H9 (cell line): ENCODE measurements around the gene JARID2. TPM values are rescaled to one million over a fixed set of nuclear protein-coding genes. Genes with fewer than 3 reads are reported as not detected.

Source experiments
- DNase-seq: peaks from one replicate; pipeline ENCODE4 v3.0.0-alpha.2; 2017
- H2AFZ ChIP-seq: one replicate; pipeline ENCODE4 v1.6.1; 2013; ENCODE audit warnings: mild to moderate bottlenecking, low read length, control low read depth, moderate library complexity
- H2AK5ac ChIP-seq: 2 replicates; pipeline ENCODE4 v1.6.1; 2013; ENCODE audit warnings: low read length, control low read depth, mixed read lengths; ENCODE audit not compliant: insufficient read length
- H2BK120ac ChIP-seq: one replicate; pipeline ENCODE4 v1.6.1; 2013; ENCODE audit warnings: low read depth, mild to moderate bottlenecking, low read length, control low read depth, inconsistent platforms; ENCODE audit not compliant: poor library complexity, severe bottlenecking
- H2BK12ac ChIP-seq: 2 replicates; pipeline ENCODE4 v1.6.1; 2013; ENCODE audit warnings: low read length, control low read depth, mixed read lengths, low read depth; ENCODE audit not compliant: insufficient read length
- H2BK15ac ChIP-seq: 2 replicates; pipeline ENCODE4 v1.6.1; 2013; ENCODE audit warnings: low read depth, low read length, control low read depth
- H2BK20ac ChIP-seq: one replicate; pipeline ENCODE4 v1.6.1; 2013; ENCODE audit warnings: low read depth, mild to moderate bottlenecking, low read length, control low read depth, inconsistent platforms; ENCODE audit not compliant: poor library complexity, severe bottlenecking
- H2BK5ac ChIP-seq: 2 replicates; pipeline ENCODE4 v1.6.1; 2013; ENCODE audit warnings: low read length, control low read depth, mixed read lengths; ENCODE audit not compliant: insufficient read length
- H3K14ac ChIP-seq: 2 replicates; pipeline ENCODE4 v1.6.1; 2013; ENCODE audit warnings: low read length, control low read depth; ENCODE audit not compliant: insufficient read depth
- H3K18ac ChIP-seq: 2 replicates; pipeline ENCODE4 v1.6.1; 2013; ENCODE audit warnings: low read depth, mild to moderate bottlenecking, mixed read lengths, low read length, control low read depth; ENCODE audit not compliant: insufficient read length
- H3K23ac ChIP-seq: 2 replicates; pipeline ENCODE4 v1.6.1; 2013; ENCODE audit warnings: low read length, control low read depth, mixed read lengths, low read depth; ENCODE audit not compliant: insufficient read length
- H3K23me2 ChIP-seq: 2 replicates; pipeline ENCODE4 v1.6.1; 2013; ENCODE audit warnings: low read depth, mild to moderate bottlenecking, mixed read lengths, low read length, control low read depth; ENCODE audit not compliant: insufficient read length, poor library complexity, severe bottlenecking
- H3K27ac ChIP-seq: 2 replicates; pipeline ENCODE4 v1.5.1; 2013; ENCODE audit warnings: low read length, control low read depth, mixed read lengths, low read depth; ENCODE audit not compliant: insufficient read length
- H3K27me3 ChIP-seq: 2 replicates; pipeline ENCODE4 v1.6.1; 2013; ENCODE audit warnings: low read length, control low read depth, inconsistent platforms; ENCODE audit not compliant: insufficient read depth
- H3K4ac ChIP-seq: 2 replicates; pipeline ENCODE4 v1.6.1; 2013; ENCODE audit warnings: low read depth, mild to moderate bottlenecking, control low read depth, inconsistent platforms, low read length, moderate library complexity
- H3K4me1 ChIP-seq: 2 replicates; pipeline ENCODE4 v1.6.1; 2013; ENCODE audit warnings: low read length, control low read depth, inconsistent platforms; ENCODE audit not compliant: insufficient read depth
- H3K4me2 ChIP-seq: 2 replicates; pipeline ENCODE4 v1.6.1; 2013; ENCODE audit warnings: low read length, control low read depth, mixed read lengths; ENCODE audit not compliant: insufficient read length, insufficient read depth
- H3K56ac ChIP-seq: 2 replicates; pipeline ENCODE4 v1.6.1; 2013; ENCODE audit warnings: low read depth, mild to moderate bottlenecking, mixed read lengths, low read length, control low read depth; ENCODE audit not compliant: insufficient read length
- H3K79me1 ChIP-seq: 2 replicates; pipeline ENCODE4 v1.6.1; 2013; ENCODE audit warnings: low read depth, mild to moderate bottlenecking, moderate library complexity, low read length, control low read depth, inconsistent platforms; ENCODE audit not compliant: insufficient read depth, poor library complexity, severe bottlenecking
- H3K79me2 ChIP-seq: 2 replicates; pipeline ENCODE4 v1.6.1; 2013; ENCODE audit warnings: low read length, control low read depth, inconsistent platforms; ENCODE audit not compliant: insufficient read depth
- H3K9ac ChIP-seq: 2 replicates; pipeline ENCODE4 v1.6.1; 2013; ENCODE audit warnings: low read length, control low read depth, mixed read lengths; ENCODE audit not compliant: insufficient read length; ENCODE audit errors: extremely low read depth
- H3K9me3 ChIP-seq: one replicate; pipeline ENCODE4 v1.6.1; 2013; ENCODE audit warnings: low read depth, low read length, inconsistent platforms; ENCODE audit not compliant: control insufficient read depth
- H3T11ph ChIP-seq: one replicate; pipeline ENCODE4 v1.6.1; 2013; ENCODE audit warnings: mild to moderate bottlenecking, low read length, control low read depth, inconsistent platforms
- H4K20me1 ChIP-seq: one replicate; pipeline ENCODE4 v1.6.1; 2013; ENCODE audit not compliant: control insufficient read depth, insufficient read length, insufficient read depth
- H4K5ac ChIP-seq: 2 replicates; pipeline ENCODE4 v1.6.1; 2013; ENCODE audit warnings: low read depth, mild to moderate bottlenecking, mixed read lengths, low read length, control low read depth; ENCODE audit not compliant: insufficient read length
- H4K8ac ChIP-seq: replicated peaks from 2 replicates; pipeline ENCODE4 v1.6.1; 2013; ENCODE audit warnings: low read length, control low read depth, mixed read lengths, low read depth; ENCODE audit not compliant: insufficient read length
- H4K91ac ChIP-seq: 2 replicates; pipeline ENCODE4 v1.6.1; 2013; ENCODE audit warnings: low read depth, mild to moderate bottlenecking, moderate library complexity, mixed read lengths, low read length, control low read depth; ENCODE audit not compliant: insufficient read length
- H3K27ac Mint-ChIP-seq, 3 experiments: 2 replicates in 2 of 3; 3 replicates in 1 of 3; pipeline ENCODE4 v1.8.0; 2020 to 2021; ENCODE audit warnings: mixed read lengths in 3 of 3, mild to moderate bottlenecking in 1 of 3, moderate library complexity in 1 of 3
- H3K27me3 Mint-ChIP-seq: 2 replicates; pipeline ENCODE4 v1.8.0; 2021; ENCODE audit warnings: low read depth, mild to moderate bottlenecking, moderate library complexity, mixed read lengths
- H3K36me3 Mint-ChIP-seq, 3 experiments: 2 replicates in 2 of 3; 3 replicates in 1 of 3; pipeline ENCODE4 v1.8.0; 2020 to 2021; ENCODE audit warnings: low read depth in 3 of 3, mixed read lengths in 3 of 3; ENCODE audit not compliant: insufficient read depth in 1 of 3
- H3K4me1 Mint-ChIP-seq, 2 experiments: 2 replicates each; pipeline ENCODE4 v1.8.0; 2020; ENCODE audit warnings: mixed read lengths in 2 of 2
- H3K4me3 Mint-ChIP-seq, 2 experiments: 2 replicates in 1 of 2; 3 replicates in 1 of 2; pipeline ENCODE4 v1.8.0; 2020 to 2021; ENCODE audit warnings: mild to moderate bottlenecking in 2 of 2, mixed read lengths in 2 of 2, moderate library complexity in 1 of 2
- H3K9me3 Mint-ChIP-seq, 2 experiments: 2 replicates in 1 of 2; 3 replicates in 1 of 2; pipeline ENCODE4 v1.8.0; 2020; ENCODE audit warnings: mild to moderate bottlenecking in 2 of 2, mixed read lengths in 2 of 2, moderate library complexity in 1 of 2
- WGBS: extraction: QIAGEN DNeasy Blood & Tissue Kit; methylation state at CpG from one replicate; pipeline ENCODE4 v1.1.7; 2013; ENCODE audit warnings: missing lambda C conversion rate, low lambda C conversion rate, mixed read lengths; ENCODE audit not compliant: insufficient read length; ENCODE audit errors: extremely low coverage; 5-methylcytosine and 5-hydroxymethylcytosine counted together
- total RNA-seq: library from RNA; stranded (reverse); gene quantifications from 2 replicates; pipeline ENCODE4 v1.2.1, GENCODE V29; 2021
- TF ChIP-seq, protein P1 (sequence below): fragments of 200-600 bp; sonication (generic); conservative IDR thresholded peaks from 3 replicates; pipeline ENCODE4 v1.8.0; 2021; ENCODE audit warnings: antibody characterized with exemption, mild to moderate bottlenecking

JARID2 gene
- total RNA-seq, 1 experiment from 2014 or later = 174 TPM

GRCh38 chr6:15495375-15495901 is 249.6 kb downstream of the JARID2 start:
- H4K20me1 ChIP-seq = no peaks in the 10 kb centered on the region
- peaks cover 43% of the 10 kb centered on the region for H3K79me2 ChIP-seq
- no peak overlapping the region for H3K27ac ChIP-seq
- no peak overlapping the region for H3K23ac ChIP-seq
- peaks cover 65 to 72% (median 69%) of the 10 kb centered on the region in 3 experiments for H3K36me3 Mint-ChIP-seq
- no peak overlapping the region for H2AK5ac ChIP-seq
- no peak overlapping the region for H3K4me2 ChIP-seq
- no peak overlapping the region for H3K4me3 Mint-ChIP-seq
- no peak overlapping the region for H2AFZ ChIP-seq
- H3K4me1 ChIP-seq = peaks cover 28% of the 10 kb centered on the region; the same call in 1 of the 2 replicates
- no peak overlapping the region for H3K18ac ChIP-seq
- DNase-seq = no peak
- no peak overlapping the region for H2BK20ac ChIP-seq
- H3K9me3 Mint-ChIP-seq = no peaks in the 10 kb centered on the region
- H3K27me3 ChIP-seq = no peaks in the 10 kb centered on the region
- no peak overlapping the region for H4K5ac ChIP-seq
- H2BK12ac ChIP-seq = no peak overlapping the region
- H3K4me1 Mint-ChIP-seq = peaks cover 53 to 55% of the 10 kb centered on the region in 2 experiments
- no peak overlapping the region for H3K4ac ChIP-seq
- H3K56ac ChIP-seq = no peak overlapping the region
- no peak overlapping the region for H4K91ac ChIP-seq
- no peak overlapping the region for H3T11ph ChIP-seq
- H3K79me1 ChIP-seq = peaks cover 25% of the 10 kb centered on the region
- H2BK15ac ChIP-seq = no peak overlapping the region
- no peaks in the 10 kb centered on the region for H3K9me3 ChIP-seq
- no peak overlapping the region for H3K14ac ChIP-seq
- TF ChIP-seq, protein P1, sequence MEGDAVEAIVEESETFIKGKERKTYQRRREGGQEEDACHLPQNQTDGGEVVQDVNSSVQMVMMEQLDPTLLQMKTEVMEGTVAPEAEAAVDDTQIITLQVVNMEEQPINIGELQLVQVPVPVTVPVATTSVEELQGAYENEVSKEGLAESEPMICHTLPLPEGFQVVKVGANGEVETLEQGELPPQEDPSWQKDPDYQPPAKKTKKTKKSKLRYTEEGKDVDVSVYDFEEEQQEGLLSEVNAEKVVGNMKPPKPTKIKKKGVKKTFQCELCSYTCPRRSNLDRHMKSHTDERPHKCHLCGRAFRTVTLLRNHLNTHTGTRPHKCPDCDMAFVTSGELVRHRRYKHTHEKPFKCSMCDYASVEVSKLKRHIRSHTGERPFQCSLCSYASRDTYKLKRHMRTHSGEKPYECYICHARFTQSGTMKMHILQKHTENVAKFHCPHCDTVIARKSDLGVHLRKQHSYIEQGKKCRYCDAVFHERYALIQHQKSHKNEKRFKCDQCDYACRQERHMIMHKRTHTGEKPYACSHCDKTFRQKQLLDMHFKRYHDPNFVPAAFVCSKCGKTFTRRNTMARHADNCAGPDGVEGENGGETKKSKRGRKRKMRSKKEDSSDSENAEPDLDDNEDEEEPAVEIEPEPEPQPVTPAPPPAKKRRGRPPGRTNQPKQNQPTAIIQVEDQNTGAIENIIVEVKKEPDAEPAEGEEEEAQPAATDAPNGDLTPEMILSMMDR = no peak
- H3K23me2 ChIP-seq = no peaks in the 10 kb centered on the region
- H4K8ac ChIP-seq = no peak overlapping the region
- no peaks in the 10 kb centered on the region; the same call in none of the 2 replicates for H3K27me3 Mint-ChIP-seq
- no peak overlapping the region for H3K9ac ChIP-seq
- H3K27ac Mint-ChIP-seq = peak overlapping the region; percentile 26 to 95 (median 85); a peak in 4 of 7 replicates
- H2BK5ac ChIP-seq = no peak overlapping the region
- WGBS = no CpG with 5 or more reads among the region's 10 CpGs
- H2BK120ac ChIP-seq = no peak overlapping the region
